ENCODE data around the gene RPS18. TPM values are rescaled to one million over a fixed set of nuclear protein-coding genes. Genes with fewer than 3 reads are reported as not detected.
A peak's percentile ranks its signal among the peaks of the same experiment; 100 is the strongest.

RPS18 gene
- total and polyA plus RNA-seq, 2 of the 13 experiments (the other 11 are each of a cell fraction or from before 2014, with no cell fraction given), result 3,896 to 5,806 TPM

DNA sequence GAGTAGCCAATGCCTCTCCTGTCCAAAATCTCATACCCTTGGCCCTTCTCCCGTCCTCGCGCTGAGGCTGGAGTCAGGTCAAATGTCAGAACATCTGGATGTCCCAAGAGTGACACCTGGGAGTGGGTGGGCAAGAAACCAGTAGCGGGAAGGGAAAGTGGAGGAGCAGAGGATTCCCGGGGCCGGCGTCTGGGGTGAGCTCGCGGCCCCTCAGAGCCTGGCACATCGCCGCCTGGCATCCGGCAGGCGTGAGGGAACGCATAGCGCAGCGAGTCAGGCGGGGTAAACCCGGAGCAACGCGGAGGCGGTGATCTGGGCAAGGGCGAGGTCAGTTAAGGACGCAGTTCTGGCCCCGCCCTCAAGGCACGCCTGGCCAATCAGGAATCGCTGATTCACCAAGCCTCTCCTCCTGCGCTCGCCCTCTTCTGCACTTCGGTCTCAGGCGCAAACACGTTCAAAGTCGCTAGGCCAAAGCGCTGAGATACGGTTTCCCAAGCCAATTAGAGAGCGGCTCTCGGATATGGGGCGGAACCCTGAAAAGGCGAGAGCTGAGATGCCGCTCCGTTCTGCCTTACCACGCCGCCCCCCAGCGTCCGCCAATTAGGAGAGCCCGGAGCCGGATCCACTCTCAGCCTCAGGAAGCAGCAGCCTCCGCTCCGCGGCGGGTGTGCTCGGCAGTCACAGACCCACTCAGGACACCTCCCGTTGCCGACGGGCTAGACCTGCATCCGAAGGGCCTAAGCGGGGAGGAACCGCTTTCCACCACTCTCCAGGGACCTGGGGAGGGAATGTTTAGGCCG, 22.7 kb upstream of the RPS18 start (continued):
- TF ChIP-seq U2AF2 (IDR thresholded peaks at IDR 0.05; ENCODE audit: low read depth, low read length), result no peak
- TF ChIP-seq HNRNPH1 (optimal IDR thresholded peaks at IDR 0.05; ENCODE audit: low read depth, low read length), result no peak
- TF ChIP-seq KDM4B (CRISPR knock-in tag; IDR thresholded peaks at IDR 0.05), result no peak; the same call in 1 of the 2 replicates
- TF ChIP-seq HNF4A (CRISPR knock-in tag; IDR thresholded peaks at IDR 0.05), result peak; percentile 93
- TF ChIP-seq PRMT3 (CRISPR knock-in tag; IDR thresholded peaks at IDR 0.05; ENCODE audit: borderline replicate concordance, low read depth), result no peak
- TF ChIP-seq ZNF670 (CRISPR knock-in tag; IDR thresholded peaks at IDR 0.05; ENCODE audit: borderline replicate concordance), result no peak; the same call in 1 of the 2 replicates
- TF ChIP-seq ZNF230 (CRISPR knock-in tag; IDR thresholded peaks at IDR 0.05), result peak; percentile 77; the same call in 1 of the 2 replicates
- 0 out of 2 replicates have a peak, but pooled peaks have one; percentile 20 for TF ChIP-seq ZMYM2 (CRISPR knock-in tag; IDR thresholded peaks at IDR 0.05)
- TF ChIP-seq NBN (conservative IDR thresholded peaks at IDR 0.05), result no peak
- peak; percentile 71 for TF ChIP-seq ZNF451 (CRISPR knock-in tag; IDR thresholded peaks at IDR 0.05)
- TF ChIP-seq, protein P1, sequence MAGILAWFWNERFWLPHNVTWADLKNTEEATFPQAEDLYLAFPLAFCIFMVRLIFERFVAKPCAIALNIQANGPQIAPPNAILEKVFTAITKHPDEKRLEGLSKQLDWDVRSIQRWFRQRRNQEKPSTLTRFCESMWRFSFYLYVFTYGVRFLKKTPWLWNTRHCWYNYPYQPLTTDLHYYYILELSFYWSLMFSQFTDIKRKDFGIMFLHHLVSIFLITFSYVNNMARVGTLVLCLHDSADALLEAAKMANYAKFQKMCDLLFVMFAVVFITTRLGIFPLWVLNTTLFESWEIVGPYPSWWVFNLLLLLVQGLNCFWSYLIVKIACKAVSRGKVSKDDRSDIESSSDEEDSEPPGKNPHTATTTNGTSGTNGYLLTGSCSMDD (CRISPR knock-in tag; IDR thresholded peaks at IDR 0.05), result no peak
- TF ChIP-seq, protein P2, sequence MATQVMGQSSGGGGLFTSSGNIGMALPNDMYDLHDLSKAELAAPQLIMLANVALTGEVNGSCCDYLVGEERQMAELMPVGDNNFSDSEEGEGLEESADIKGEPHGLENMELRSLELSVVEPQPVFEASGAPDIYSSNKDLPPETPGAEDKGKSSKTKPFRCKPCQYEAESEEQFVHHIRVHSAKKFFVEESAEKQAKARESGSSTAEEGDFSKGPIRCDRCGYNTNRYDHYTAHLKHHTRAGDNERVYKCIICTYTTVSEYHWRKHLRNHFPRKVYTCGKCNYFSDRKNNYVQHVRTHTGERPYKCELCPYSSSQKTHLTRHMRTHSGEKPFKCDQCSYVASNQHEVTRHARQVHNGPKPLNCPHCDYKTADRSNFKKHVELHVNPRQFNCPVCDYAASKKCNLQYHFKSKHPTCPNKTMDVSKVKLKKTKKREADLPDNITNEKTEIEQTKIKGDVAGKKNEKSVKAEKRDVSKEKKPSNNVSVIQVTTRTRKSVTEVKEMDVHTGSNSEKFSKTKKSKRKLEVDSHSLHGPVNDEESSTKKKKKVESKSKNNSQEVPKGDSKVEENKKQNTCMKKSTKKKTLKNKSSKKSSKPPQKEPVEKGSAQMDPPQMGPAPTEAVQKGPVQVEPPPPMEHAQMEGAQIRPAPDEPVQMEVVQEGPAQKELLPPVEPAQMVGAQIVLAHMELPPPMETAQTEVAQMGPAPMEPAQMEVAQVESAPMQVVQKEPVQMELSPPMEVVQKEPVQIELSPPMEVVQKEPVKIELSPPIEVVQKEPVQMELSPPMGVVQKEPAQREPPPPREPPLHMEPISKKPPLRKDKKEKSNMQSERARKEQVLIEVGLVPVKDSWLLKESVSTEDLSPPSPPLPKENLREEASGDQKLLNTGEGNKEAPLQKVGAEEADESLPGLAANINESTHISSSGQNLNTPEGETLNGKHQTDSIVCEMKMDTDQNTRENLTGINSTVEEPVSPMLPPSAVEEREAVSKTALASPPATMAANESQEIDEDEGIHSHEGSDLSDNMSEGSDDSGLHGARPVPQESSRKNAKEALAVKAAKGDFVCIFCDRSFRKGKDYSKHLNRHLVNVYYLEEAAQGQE (IDR thresholded peaks at IDR 0.05; ENCODE audit: borderline replicate concordance in 1 of 2, low read depth in 1 of 2, low read length in 2 of 2), result 0 out of 4 replicates have a peak, but pooled peaks of 1 of the 2 experiments have one; percentile 11
- TF ChIP-seq FOXP1 (IDR thresholded peaks at IDR 0.05), result no peak
- TF ChIP-seq FOXP1 (CRISPR knock-in tag; IDR thresholded peaks at IDR 0.05), result 0 out of 2 replicates have a peak, but pooled peaks have one; percentile 3
- no peak for TF ChIP-seq SOX6 (IDR thresholded peaks at IDR 0.05)
- TF ChIP-seq SOX6 (CRISPR knock-in tag; IDR thresholded peaks at IDR 0.05), result peak; percentile 81
- peak; percentile 27; the same call in 1 of the 2 replicates for TF ChIP-seq MEIS2 (CRISPR knock-in tag; IDR thresholded peaks at IDR 0.05)
- TF ChIP-seq TEAD3 (CRISPR knock-in tag; optimal IDR thresholded peaks at IDR 0.05; ENCODE audit: borderline replicate concordance), result peak; percentile 42
- TF ChIP-seq NAIF1 (CRISPR knock-in tag; IDR thresholded peaks at IDR 0.05; ENCODE audit: borderline replicate concordance), result peak; percentile 53; the same call in 1 of the 2 replicates
- TF ChIP-seq, protein P3, sequence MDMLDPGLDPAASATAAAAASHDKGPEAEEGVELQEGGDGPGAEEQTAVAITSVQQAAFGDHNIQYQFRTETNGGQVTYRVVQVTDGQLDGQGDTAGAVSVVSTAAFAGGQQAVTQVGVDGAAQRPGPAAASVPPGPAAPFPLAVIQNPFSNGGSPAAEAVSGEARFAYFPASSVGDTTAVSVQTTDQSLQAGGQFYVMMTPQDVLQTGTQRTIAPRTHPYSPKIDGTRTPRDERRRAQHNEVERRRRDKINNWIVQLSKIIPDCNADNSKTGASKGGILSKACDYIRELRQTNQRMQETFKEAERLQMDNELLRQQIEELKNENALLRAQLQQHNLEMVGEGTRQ (IDR thresholded peaks at IDR 0.05; ENCODE audit: low read depth, low read length), result no peak
- TF ChIP-seq, protein P3 (CRISPR knock-in tag; IDR thresholded peaks at IDR 0.05; ENCODE audit: borderline replicate concordance), result peak; percentile 24; the same call in 1 of the 2 replicates
- TF ChIP-seq ZNF619 (CRISPR knock-in tag; IDR thresholded peaks at IDR 0.05), result peak; percentile 19; the same call in 1 of the 2 replicates

Measured in HepG2 (cell line).